Measurements from ENCODE around the gene CCDC201.
"Not testable (repeated sequence)": the region's sequence is repeated elsewhere in the genome, so short reads cannot be mapped to it uniquely, and the experiment has no call there.

DNA sequence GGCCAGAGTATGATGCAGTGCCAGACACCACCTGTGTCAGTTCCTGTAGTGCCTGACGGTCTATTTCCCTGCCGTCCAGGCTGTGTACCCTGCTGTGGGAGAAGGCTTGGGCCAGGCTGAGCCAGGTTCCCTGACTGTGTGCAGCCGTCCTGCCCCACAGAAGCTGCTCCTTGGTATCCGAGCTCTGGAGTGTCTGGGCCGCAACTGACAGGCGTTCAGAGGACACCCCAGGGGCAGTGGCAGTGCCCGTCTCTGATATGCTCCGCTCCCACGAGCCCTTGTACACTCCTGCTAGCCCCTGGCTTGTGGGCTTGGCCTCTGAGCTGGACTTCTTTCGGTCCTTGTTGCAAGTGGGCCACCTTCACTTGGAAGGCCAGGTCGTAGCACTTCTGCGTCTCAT is 55.0 kb downstream of the CCDC201 start:
- TF ChIP-seq, protein P1, sequence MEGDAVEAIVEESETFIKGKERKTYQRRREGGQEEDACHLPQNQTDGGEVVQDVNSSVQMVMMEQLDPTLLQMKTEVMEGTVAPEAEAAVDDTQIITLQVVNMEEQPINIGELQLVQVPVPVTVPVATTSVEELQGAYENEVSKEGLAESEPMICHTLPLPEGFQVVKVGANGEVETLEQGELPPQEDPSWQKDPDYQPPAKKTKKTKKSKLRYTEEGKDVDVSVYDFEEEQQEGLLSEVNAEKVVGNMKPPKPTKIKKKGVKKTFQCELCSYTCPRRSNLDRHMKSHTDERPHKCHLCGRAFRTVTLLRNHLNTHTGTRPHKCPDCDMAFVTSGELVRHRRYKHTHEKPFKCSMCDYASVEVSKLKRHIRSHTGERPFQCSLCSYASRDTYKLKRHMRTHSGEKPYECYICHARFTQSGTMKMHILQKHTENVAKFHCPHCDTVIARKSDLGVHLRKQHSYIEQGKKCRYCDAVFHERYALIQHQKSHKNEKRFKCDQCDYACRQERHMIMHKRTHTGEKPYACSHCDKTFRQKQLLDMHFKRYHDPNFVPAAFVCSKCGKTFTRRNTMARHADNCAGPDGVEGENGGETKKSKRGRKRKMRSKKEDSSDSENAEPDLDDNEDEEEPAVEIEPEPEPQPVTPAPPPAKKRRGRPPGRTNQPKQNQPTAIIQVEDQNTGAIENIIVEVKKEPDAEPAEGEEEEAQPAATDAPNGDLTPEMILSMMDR (conservative IDR thresholded peaks at IDR 0.05 in 1 of 2, IDR thresholded peaks at IDR 0.05 in 1 of 2; ENCODE audit: extremely low read depth in 1 of 2, insufficient read depth in 1 of 2, low read depth in 1 of 2, low read length in 2 of 2): not testable (repeated sequence)
- not testable (repeated sequence) for TF ChIP-seq EZH2 (IDR thresholded peaks at IDR 0.05; ENCODE audit: borderline replicate concordance, low read length)
